BLaER1 treated with 17β-estradiol and CSF1 and Interleukin-3, amounts not matched to agents 10 nM and 100 nM (cell line): ENCODE measurements around the gene CD300A.

Experiments
- H3K27ac ChIP-seq, 11 experiments: shearing (Covaris generic); formaldehyde crosslinking; 2 replicates each; pipeline ENCODE4 v1.8.1; 2022
- H3K27me3 ChIP-seq, 11 experiments: shearing (Covaris generic); formaldehyde crosslinking; 2 replicates each; pipeline ENCODE4 v1.8.1; 2022
- H3K36me3 ChIP-seq, 11 experiments: shearing (Covaris generic); formaldehyde crosslinking; 2 replicates each; pipeline ENCODE4 v1.8.1; 2022
- H3K4me1 ChIP-seq, 10 experiments: shearing (Covaris generic); formaldehyde crosslinking; 2 replicates each; pipeline ENCODE4 v1.8.1; 2022
- H3K4me2 ChIP-seq, 11 experiments: shearing (Covaris generic); formaldehyde crosslinking; 2 replicates each; pipeline ENCODE4 v1.8.1; 2022
- H3K4me3 ChIP-seq, 10 experiments: shearing (Covaris generic); formaldehyde crosslinking; 2 replicates each; pipeline ENCODE4 v1.8.1; 2022
- H3K9ac ChIP-seq, 11 experiments: shearing (Covaris generic); formaldehyde crosslinking; 2 replicates each; pipeline ENCODE4 v1.8.1; 2022
- H3K9me3 ChIP-seq, 11 experiments: shearing (Covaris generic); formaldehyde crosslinking; replicated peaks in 1 of 11; 2 replicates each; pipeline ENCODE4 v1.8.1; 2022
- H4K20me1 ChIP-seq, 11 experiments: shearing (Covaris generic); formaldehyde crosslinking; 2 replicates each; pipeline ENCODE4 v1.8.1; 2022
- Cebpa-rat ChIP-seq, 11 experiments: shearing (Covaris generic); IDR thresholded peaks; 2 replicates each; pipeline ENCODE4 v1.8.1; 2022

Gene CD300A

DNA sequence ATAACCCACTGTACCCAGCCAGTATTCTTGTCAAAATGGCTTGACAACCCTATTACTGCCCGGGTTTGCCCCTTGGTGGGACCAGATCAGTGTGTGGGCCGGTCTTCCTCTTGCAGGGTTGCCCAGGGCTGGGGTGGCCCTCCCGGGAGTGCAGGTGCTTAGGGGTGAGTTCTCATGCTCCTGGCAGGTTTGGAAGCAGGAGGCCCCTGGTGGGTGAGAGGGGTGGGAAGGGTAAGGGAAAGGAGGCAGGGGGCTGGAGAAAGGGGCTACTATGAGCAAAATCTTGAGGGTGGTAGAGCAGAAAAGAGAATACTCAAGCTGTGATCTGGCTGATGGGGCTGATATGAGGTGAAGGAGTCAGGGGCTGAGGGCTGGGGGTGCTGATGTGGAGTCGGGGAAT, 6.5 kb downstream of the CD300A start:
- no peak for TF ChIP-seq Cebpa-rat (IDR thresholded peaks at IDR 0.05)
- no peak overlapping the region; a peak in 1 of 22 replicates for H3K27ac ChIP-seq
- peaks cover 0 to 14% (median 4%) of the 10 kb centered on the region in 11 experiments; a peak in 8 of 22 replicates for H3K27me3 ChIP-seq
- H3K9me3 ChIP-seq: peaks cover 14 to 25% (median 20%) of the 10 kb centered on the region in 11 experiments
- H3K4me1 ChIP-seq: peaks cover 27 to 61% (median 30%) of the 10 kb centered on the region in 10 experiments
- peak overlapping the region in 7 of 11 experiments; percentile 0 to 79 (median 59); a peak in 4 of 22 replicates for H3K4me2 ChIP-seq
- H3K9ac ChIP-seq: no peak overlapping the region
- peaks cover 0 to 46% (median 0%) of the 10 kb centered on the region in 11 experiments; a peak in 4 of 22 replicates for H4K20me1 ChIP-seq
- no peak overlapping the region for H3K4me3 ChIP-seq
- H3K36me3 ChIP-seq: peaks cover 0 to 79% (median 0%) of the 10 kb centered on the region in 11 experiments; a peak in 10 of 22 replicates

DNA sequence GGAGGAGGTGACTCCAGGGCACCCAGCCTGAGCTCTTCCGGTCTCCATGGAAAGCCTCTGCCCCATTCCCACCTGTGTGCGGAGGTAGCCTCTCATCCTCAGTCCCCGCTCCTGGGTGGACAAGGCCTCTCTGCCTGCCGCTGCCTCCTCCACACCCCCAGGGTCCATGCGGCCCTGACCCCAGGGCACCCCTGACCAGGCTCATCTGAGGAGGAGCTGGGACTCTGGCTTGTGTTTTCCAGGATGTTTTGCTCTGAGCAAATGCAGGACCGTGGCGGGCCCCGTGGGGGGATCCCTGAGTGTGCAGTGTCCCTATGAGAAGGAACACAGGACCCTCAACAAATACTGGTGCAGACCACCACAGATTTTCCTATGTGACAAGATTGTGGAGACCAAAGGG, 6.9 kb downstream of the CD300A start:
- Histone ChIP-seq H3K27me3 (peaks cover 0 to 10% (median 1%) of the 10 kb centered on the region in 11 experiments; a peak in 8 of 22 replicates), H3K4me1 (peaks cover 29 to 61% (median 34%) of the 10 kb centered on the region in 10 experiments), H3K9me3 (peaks cover 14 to 25% (median 20%) of the 10 kb centered on the region in 11 experiments), H4K20me1 (peaks cover 0 to 46% (median 0%) of the 10 kb centered on the region in 11 experiments; a peak in 4 of 22 replicates), H3K36me3 (peaks cover 0 to 79% (median 0%) of the 10 kb centered on the region in 11 experiments; a peak in 10 of 22 replicates), H3K27ac (no peak overlapping the region; a peak in 1 of 22 replicates), H3K9ac (no peak overlapping the region; a peak in 1 of 22 replicates), H3K4me3 (no peak overlapping the region), H3K4me2 (peak overlapping the region in 10 of 11 experiments; percentile 0 to 79 (median 60); a peak in 12 of 22 replicates)
- no peak for TF ChIP-seq Cebpa-rat (IDR thresholded peaks at IDR 0.05)

DNA sequence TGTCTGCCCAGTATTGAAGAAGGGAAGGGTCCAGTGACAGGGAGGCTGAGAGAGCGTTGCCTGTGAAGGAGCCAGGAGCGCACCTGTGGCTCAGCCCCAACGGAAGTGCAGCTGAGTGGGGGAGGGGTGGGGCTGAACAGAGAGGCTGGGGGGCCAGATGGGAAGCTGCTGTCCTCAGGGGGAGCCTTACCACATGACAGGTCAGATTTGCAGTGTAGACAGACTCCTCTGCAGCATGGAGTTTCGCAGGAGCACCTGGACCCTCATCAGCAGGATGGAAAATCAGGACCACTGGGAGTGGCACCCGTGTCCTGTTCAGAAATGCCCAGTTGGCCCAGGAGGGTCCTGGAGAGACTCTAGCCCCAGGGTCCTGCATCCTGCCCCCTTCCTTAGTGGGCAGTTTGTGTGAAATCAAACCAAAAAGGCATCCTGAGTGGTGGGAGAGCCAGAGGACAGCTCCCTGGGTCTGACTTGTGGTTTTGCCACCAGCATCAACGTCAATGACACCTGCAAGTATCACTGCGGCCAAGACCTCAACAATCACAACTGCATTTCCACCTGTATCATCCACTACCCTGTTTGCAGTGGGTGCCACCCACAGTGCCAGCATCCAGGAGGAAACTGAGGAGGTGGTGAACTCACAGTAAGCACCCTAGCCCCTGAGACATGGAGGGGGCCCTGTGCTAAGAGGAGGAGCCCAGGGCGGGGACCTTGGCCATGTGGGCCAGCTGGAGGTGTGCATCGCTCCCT, 7.8 kb downstream of the CD300A start:
- Histone ChIP-seq H3K9ac (peak overlapping the region in 1 of 11 experiments; percentile 29; a peak in 1 of 22 replicates), H3K27me3 (peaks cover 0 to 2% (median 0%) of the 10 kb centered on the region in 11 experiments; a peak in 1 of 22 replicates), H3K27ac (no peak overlapping the region; a peak in 1 of 22 replicates), H3K36me3 (peaks cover 0 to 79% (median 0%) of the 10 kb centered on the region in 11 experiments; a peak in 10 of 22 replicates), H3K9me3 (peaks cover 14 to 25% (median 20%) of the 10 kb centered on the region in 11 experiments), H4K20me1 (peaks cover 0 to 38% (median 0%) of the 10 kb centered on the region in 11 experiments; a peak in 4 of 22 replicates), H3K4me1 (peaks cover 37 to 61% (median 43%) of the 10 kb centered on the region in 10 experiments), H3K4me3 (no peak overlapping the region), H3K4me2 (peak overlapping the region in 9 of 11 experiments; percentile 39 to 79 (median 62); a peak in 18 of 22 replicates)
- TF ChIP-seq Cebpa-rat (IDR thresholded peaks at IDR 0.05): no peak

DNA sequence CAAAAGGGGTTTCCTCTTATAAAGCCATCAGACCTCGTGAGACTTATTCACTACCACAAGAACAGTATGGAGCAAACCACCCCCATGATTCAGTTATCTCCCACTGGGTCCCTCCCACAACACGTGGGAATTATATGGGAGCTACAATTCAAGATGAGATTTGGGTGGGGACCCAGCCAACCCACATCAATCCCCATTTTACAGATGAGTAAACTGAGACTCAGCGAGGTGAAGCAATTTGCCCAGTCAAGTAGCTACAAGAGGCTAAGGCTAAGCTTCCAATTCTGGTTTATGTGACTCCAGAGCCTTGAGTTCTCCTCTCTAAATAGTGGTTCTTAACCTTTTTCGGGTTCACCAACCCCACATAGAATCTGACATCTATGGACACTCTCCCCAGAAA, 8.8 kb downstream of the CD300A start:
- Histone ChIP-seq H3K27me3 (no peaks in the 10 kb centered on the region; a peak in 1 of 22 replicates), H3K4me1 (peaks cover 46 to 61% (median 53%) of the 10 kb centered on the region in 10 experiments), H3K4me3 (peak overlapping the region in 1 of 10 experiments; percentile 5; a peak in 1 of 20 replicates), H3K36me3 (peaks cover 0 to 78% (median 0%) of the 10 kb centered on the region in 11 experiments; a peak in 10 of 22 replicates), H3K4me2 (peak overlapping the region in 3 of 11 experiments; percentile 67 to 79 (median 71); a peak in 2 of 22 replicates), H3K27ac (no peak overlapping the region), H4K20me1 (peaks cover 0 to 31% (median 0%) of the 10 kb centered on the region in 11 experiments; a peak in 4 of 22 replicates), H3K9me3 (peaks cover 14 to 25% (median 20%) of the 10 kb centered on the region in 11 experiments), H3K9ac (no peak overlapping the region)
- no peak for TF ChIP-seq Cebpa-rat (IDR thresholded peaks at IDR 0.05)

DNA sequence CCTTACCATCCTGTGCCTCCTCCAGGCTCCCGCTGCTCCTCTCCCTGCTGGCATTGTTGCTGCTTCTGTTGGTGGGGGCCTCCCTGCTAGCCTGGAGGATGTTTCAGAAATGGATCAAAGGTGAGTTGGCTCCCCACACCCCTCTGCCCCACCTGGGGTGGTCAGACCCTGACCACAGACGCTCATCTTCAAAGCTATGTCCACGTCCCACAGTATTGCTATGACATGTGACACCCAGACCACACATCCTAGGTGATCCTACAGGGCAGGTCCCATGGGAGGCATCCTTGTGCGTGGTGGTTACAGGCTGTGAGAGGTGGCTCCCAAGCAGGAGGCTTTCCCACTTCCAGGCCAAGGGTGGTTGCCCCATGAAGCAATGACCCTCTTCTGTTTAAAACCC, 11.0 kb downstream of the CD300A start:
- Histone ChIP-seq H3K36me3 (peaks cover 0 to 80% (median 0%) of the 10 kb centered on the region in 11 experiments; a peak in 10 of 22 replicates), H3K4me3 (no peak overlapping the region; a peak in 1 of 20 replicates), H4K20me1 (peaks cover 0 to 20% (median 0%) of the 10 kb centered on the region in 11 experiments; a peak in 4 of 22 replicates), H3K4me2 (peak overlapping the region in 10 of 11 experiments; percentile 65 to 95 (median 78); a peak in 20 of 22 replicates), H3K4me1 (peaks cover 51 to 61% (median 55%) of the 10 kb centered on the region in 10 experiments), H3K9me3 (peaks cover 14 to 25% (median 20%) of the 10 kb centered on the region in 11 experiments), H3K9ac (peak overlapping the region in 4 of 11 experiments; percentile 17 to 63 (median 48); a peak in 4 of 22 replicates), H3K27ac (peak overlapping the region in 7 of 11 experiments; percentile 41 to 79 (median 69); a peak in 9 of 22 replicates), H3K27me3 (no peaks in the 10 kb centered on the region)
- no peak for TF ChIP-seq Cebpa-rat (IDR thresholded peaks at IDR 0.05)

DNA sequence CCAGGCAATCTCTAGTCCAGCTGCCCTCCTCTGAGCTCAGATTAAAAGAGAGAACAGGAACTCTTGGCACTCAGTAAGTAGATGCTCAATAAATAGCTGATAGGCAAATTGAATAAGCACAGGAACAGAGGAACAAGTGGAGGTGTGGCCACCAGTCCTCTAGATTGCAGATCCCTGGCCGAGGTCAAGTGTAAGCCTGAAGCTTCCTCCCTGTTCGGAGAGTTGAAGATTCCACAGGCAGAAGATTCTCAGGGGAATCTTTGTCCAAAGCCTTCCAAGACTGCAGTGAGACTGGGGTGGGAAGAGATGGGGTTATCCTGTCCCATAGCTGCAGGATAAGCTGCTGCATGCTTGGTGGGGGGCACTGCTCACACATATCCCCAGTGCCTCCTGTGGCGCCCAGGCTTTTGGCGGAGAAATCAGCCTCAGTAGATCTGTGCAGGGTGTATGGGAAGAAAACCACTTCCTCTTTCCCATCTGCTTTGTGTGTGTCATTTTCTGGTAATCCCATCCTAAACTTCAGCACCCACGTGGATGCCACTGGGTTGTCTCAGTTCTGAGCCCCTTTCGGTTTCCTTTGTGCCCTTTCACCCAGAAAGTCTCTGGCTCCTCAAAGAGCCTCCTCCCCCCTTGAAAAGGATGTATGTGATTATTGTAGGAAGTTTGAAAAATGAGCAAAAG, 12.1 kb downstream of the CD300A start:
- H3K4me3 ChIP-seq: peak overlapping the region in 4 of 10 experiments; percentile 25 to 41 (median 28); a peak in 9 of 20 replicates
- peaks cover 14 to 25% (median 20%) of the 10 kb centered on the region in 11 experiments for H3K9me3 ChIP-seq
- H3K36me3 ChIP-seq: peaks cover 0 to 80% (median 0%) of the 10 kb centered on the region in 11 experiments; a peak in 10 of 22 replicates
- H3K4me1 ChIP-seq: peaks cover 45 to 60% (median 49%) of the 10 kb centered on the region in 10 experiments
- no peak for TF ChIP-seq Cebpa-rat (IDR thresholded peaks at IDR 0.05)
- peaks cover 0 to 10% (median 0%) of the 10 kb centered on the region in 11 experiments; a peak in 3 of 22 replicates for H4K20me1 ChIP-seq
- H3K9ac ChIP-seq: peak overlapping the region; percentile 1 to 63 (median 53); a peak in 16 of 22 replicates
- H3K27me3 ChIP-seq: no peaks in the 10 kb centered on the region
- H3K4me2 ChIP-seq: peak overlapping the region; percentile 65 to 95 (median 78)
- peak overlapping the region; percentile 32 to 79 (median 65); a peak in 19 of 22 replicates for H3K27ac ChIP-seq

DNA sequence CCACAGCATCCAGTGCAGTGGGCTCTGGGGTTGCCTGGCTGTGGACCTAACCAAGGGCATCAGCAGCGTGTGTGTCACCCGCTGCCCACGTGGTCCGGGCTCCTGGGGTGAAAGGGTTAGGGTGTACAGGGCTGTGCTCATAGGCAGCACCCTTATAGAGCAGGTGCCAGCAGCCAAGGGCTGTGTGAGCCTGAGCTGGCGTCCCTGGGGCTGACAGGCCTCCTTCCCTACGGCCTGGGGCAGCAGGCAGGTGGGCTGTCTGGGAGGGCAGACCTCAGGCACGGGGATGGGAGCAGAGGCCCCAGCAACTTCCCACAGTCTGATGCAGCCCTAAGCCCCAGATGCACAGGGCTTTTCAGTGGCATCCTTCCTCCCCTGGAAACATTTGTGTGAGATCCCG, 13.9 kb downstream of the CD300A start:
- Histone ChIP-seq H3K27ac (peak overlapping the region in 7 of 11 experiments; percentile 62 to 79 (median 69); a peak in 9 of 22 replicates), H3K4me3 (no peak overlapping the region), H4K20me1 (peaks cover 0 to 10% (median 0%) of the 10 kb centered on the region in 11 experiments; a peak in 3 of 22 replicates)

DNA sequence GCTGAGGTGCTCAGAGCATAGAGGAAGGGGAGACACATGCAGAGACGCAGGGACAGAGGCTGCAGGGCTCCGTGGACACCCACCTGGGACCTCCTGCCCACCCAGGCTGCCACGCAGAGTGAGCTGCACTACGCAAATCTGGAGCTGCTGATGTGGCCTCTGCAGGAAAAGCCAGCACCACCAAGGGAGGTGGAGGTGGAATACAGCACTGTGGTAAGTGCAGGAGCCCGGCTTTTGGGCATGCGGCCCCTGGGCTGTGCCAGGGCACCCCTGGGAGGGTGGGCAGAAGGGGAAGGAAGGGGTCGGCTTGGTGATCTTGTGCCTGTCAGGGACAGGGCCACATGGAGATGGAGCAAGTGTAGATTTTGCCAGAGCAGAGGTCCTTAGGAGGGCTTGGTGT, 15.2 kb downstream of the CD300A start:
- H3K4me2 ChIP-seq: peak overlapping the region in 2 of 11 experiments; percentile 9 to 16; a peak in 1 of 22 replicates
- H3K9me3 ChIP-seq: peaks cover 0 to 3% (median 0%) of the 10 kb centered on the region in 11 experiments; a peak in 6 of 22 replicates
- no peaks in the 10 kb centered on the region for H3K27me3 ChIP-seq
- no peak for TF ChIP-seq Cebpa-rat (IDR thresholded peaks at IDR 0.05)
- no peak overlapping the region for H3K4me3 ChIP-seq
- H3K27ac ChIP-seq: no peak overlapping the region
- peaks cover 32 to 47% (median 36%) of the 10 kb centered on the region in 10 experiments for H3K4me1 ChIP-seq
- H3K36me3 ChIP-seq: peaks cover 0 to 80% (median 0%) of the 10 kb centered on the region in 11 experiments; a peak in 6 of 22 replicates
- no peak overlapping the region for H3K9ac ChIP-seq
- peaks cover 0 to 10% (median 0%) of the 10 kb centered on the region in 11 experiments; a peak in 2 of 22 replicates for H4K20me1 ChIP-seq

More for the DNA sequence above, 13.9 kb downstream of the CD300A start:
- Histone ChIP-seq H3K27me3 (no peaks in the 10 kb centered on the region), H3K36me3 (peaks cover 0 to 80% (median 0%) of the 10 kb centered on the region in 11 experiments; a peak in 10 of 22 replicates), H3K4me2 (peak overlapping the region in 9 of 11 experiments; percentile 72 to 95 (median 79); a peak in 14 of 22 replicates), H3K9me3 (peaks cover 8 to 17% (median 13%) of the 10 kb centered on the region in 11 experiments), H3K4me1 (peaks cover 32 to 52% (median 36%) of the 10 kb centered on the region in 10 experiments), H3K9ac (no peak overlapping the region)
- no peak for TF ChIP-seq Cebpa-rat (IDR thresholded peaks at IDR 0.05)
